K562 (cell line): ENCODE results near the gene GPC1. TPM values are rescaled to one million over a fixed set of nuclear protein-coding genes. Genes with fewer than 3 reads are reported as not detected.
"Not testable (repeated sequence)": the region's sequence is repeated elsewhere in the genome, so short reads cannot be mapped to it uniquely, and the experiment has no call there.

Experiments
- ATAC-seq: fragments of 200-7000 bp; cut with Tn5 transposase; 3 replicates; pipeline ENCODE4 v1.9.1; 2020; ENCODE audit warnings: moderate library complexity
- BruUV-seq: library from RNA; stranded (reverse); fragments of 400-500 nt; replicated peaks from 2 replicates; lab custom pipeline; 2021; lab: Mats Ljungman, UMichigan
- CTCF ChIA-PET: fragments of 300-600 bp; formaldehyde crosslinking; extraction: SDS; loops from one replicate; lab custom pipeline; 2021; ENCODE audit warnings: low intra/inter-chr PET ratio; lab: Yijun Ruan, JAX
- POLR2A ChIA-PET: fragments of 300-600, 350-650 bp; sonication (Branson Sonifier 250); formaldehyde crosslinking; extraction: SDS; loops from one replicate; lab custom pipeline; 2021; ENCODE audit warnings: antibody characterized with exemption, inconsistent platforms; lab: Yijun Ruan, JAX
- DNase-seq, 4 experiments: peaks; one replicate each; pipeline versions ENCODE4 v3.0.0 to v3.0.0-alpha.2; 2011 to 2018; ENCODE audit warnings: low spot score in 3 of 4, mixed read lengths in 3 of 4; ENCODE audit errors: extremely low read depth in 1 of 4
- FAIRE-seq: peaks from 2 replicates; lab custom pipeline; 2011; peaks lifted over from hg19 to GRCh38; lab: Jason Lieb, UNC
- H2AFZ ChIP-seq: 2 replicates; pipeline ENCODE4 v1.6.0; 2011; ENCODE audit warnings: low read depth, low read length, control low read depth, inconsistent platforms
- H3K27ac ChIP-seq: fragments of 200-600 bp; 3 replicates; pipeline ENCODE4 v1.8.0; 2011; ENCODE audit warnings: low read depth, mild to moderate bottlenecking, control low read depth, inconsistent platforms, low read length, moderate library complexity, mixed read lengths; ENCODE audit errors: extremely low read depth
- H3K27me3 ChIP-seq, 2 experiments: fragments of 300-600 bp in 1 of 2; 2 replicates in 1 of 2; 3 replicates in 1 of 2; pipeline versions ENCODE4 v1.6.0 to v1.8.0; 2011; ENCODE audit warnings: inconsistent platforms in 2 of 2, low read length in 2 of 2, mild to moderate bottlenecking in 1 of 2, mixed read lengths in 1 of 2, moderate library complexity in 1 of 2; ENCODE audit not compliant: control insufficient read depth in 2 of 2, insufficient read depth in 2 of 2
- H3K36me3 ChIP-seq: fragments of 300-600 bp; 3 replicates; pipeline ENCODE4 v1.8.0; 2011; ENCODE audit warnings: mild to moderate bottlenecking, low read length, inconsistent platforms; ENCODE audit not compliant: control insufficient read depth, insufficient read depth
- H3K4me1 ChIP-seq, 2 experiments: fragments of 200-600 bp in 1 of 2; replicated peaks in 1 of 2; 2 replicates in 1 of 2; 3 replicates in 1 of 2; pipeline versions ENCODE4 v1.5.1 to v1.8.0; 2011; ENCODE audit warnings: inconsistent platforms in 2 of 2, low read length in 2 of 2, mild to moderate bottlenecking in 1 of 2, mixed read lengths in 1 of 2, moderate library complexity in 1 of 2; ENCODE audit not compliant: control insufficient read depth in 2 of 2, insufficient read depth in 2 of 2
- H3K4me2 ChIP-seq: 2 replicates; pipeline ENCODE4 v1.6.1; 2011; ENCODE audit warnings: low read length, control low read depth, inconsistent platforms, mixed read lengths; ENCODE audit not compliant: insufficient read depth
- H3K4me3 ChIP-seq: fragments of 200-600 bp; sonication (generic), shearing (Covaris generic); 2 replicates; pipeline ENCODE4 v1.5.1; 2016; ENCODE audit warnings: control low read depth, inconsistent platforms
- H3K79me2 ChIP-seq: fragments of 200-600 bp; 3 replicates; pipeline ENCODE4 v1.8.0; 2011; ENCODE audit warnings: low read length, inconsistent platforms; ENCODE audit not compliant: control insufficient read depth, insufficient read depth
- H3K9ac ChIP-seq, 2 experiments: 2 replicates each; pipeline versions ENCODE4 v1.6.0 to v1.6.1; 2011; ENCODE audit warnings: low read depth in 2 of 2, low read length in 2 of 2, control low read depth in 1 of 2, inconsistent platforms in 1 of 2, mild to moderate bottlenecking in 1 of 2, mixed read lengths in 1 of 2; ENCODE audit not compliant: insufficient read depth in 1 of 2
- H3K9me1 ChIP-seq: one replicate; pipeline ENCODE4 v1.6.0; 2011; ENCODE audit warnings: inconsistent platforms, mild to moderate bottlenecking, low read length, moderate library complexity; ENCODE audit not compliant: control insufficient read depth, insufficient read depth
- H3K9me3 ChIP-seq: replicated peaks from 2 replicates; pipeline ENCODE4 v1.5.1; 2011; ENCODE audit warnings: low read depth, low read length, inconsistent platforms; ENCODE audit not compliant: control insufficient read depth, insufficient read depth
- H4K20me1 ChIP-seq: replicated peaks from 2 replicates; pipeline ENCODE4 v1.6.1; 2011; ENCODE audit warnings: low read length, inconsistent platforms, mixed read lengths; ENCODE audit not compliant: control insufficient read depth, insufficient read depth
- CTCF ChIP-seq, 3 experiments: IDR thresholded peaks in 2 of 3; conservative IDR thresholded peaks in 1 of 3; 2 replicates each; pipeline ENCODE4 v1.5.1; 2011 to 2012; ENCODE audit warnings: low read length in 3 of 3, mild to moderate bottlenecking in 3 of 3, control low read depth in 2 of 3, improper control_type of control experiment in 1 of 3, inconsistent platforms in 1 of 3, low read depth in 1 of 3, mixed read lengths in 1 of 3, moderate library complexity in 1 of 3; ENCODE audit not compliant: insufficient read depth in 2 of 3
- ZBTB33 ChIP-seq: sonication (generic); formaldehyde crosslinking; IDR thresholded peaks from 2 replicates; pipeline ENCODE4 v1.8.1; 2023; ENCODE audit warnings: mild to moderate bottlenecking, missing genetic modification reagents
- WGBS: fragments of 100-300 bp; shearing (Covaris generic); methylation state at CpG from one replicate; pipeline ENCODE4 v1.1.6; 2016; ENCODE audit warnings: low coverage, mixed read lengths; ENCODE audit not compliant: insufficient coverage; ENCODE audit errors: missing lambda C conversion rate; 5-methylcytosine and 5-hydroxymethylcytosine counted together
- in situ Hi-C: fragments of 300-500 bp; cut with MboI; formaldehyde crosslinking; loops from 4 replicates; pipeline ENCODE4 v1.15.0; 2018; ENCODE audit warnings: inconsistent platforms, mixed read lengths
- intact Hi-C: fragments of 100-400 bp; cut with micrococcal nuclease; formaldehyde crosslinking; loops from 2 replicates; pipeline ENCODE4 v1.14.2; 2022
- polyA plus RNA-seq, 8 experiments: library from polyadenylated mRNA; depleted of rRNA in 4 of 8; stranded (reverse) in 5 of 8; unstranded in 3 of 8; fragments of >200 nt; fragmentation: Nextera tagmentation in 2 of 8; fragmentation: Illumina TruSeq in 1 of 8; extraction: Ambion mirVana in 2 of 8; extraction: Trizol in 1 of 8; gene quantifications; 2 replicates each; pipeline versions ENCODE4 v1.2.1 to v1.2.3, GENCODE V29; 2011 to 2014; ENCODE audit warnings: inconsistent platforms in 1 of 8, missing spikeins in 1 of 8
- total RNA-seq, 7 experiments: library from RNA; depleted of rRNA in 6 of 7; stranded (reverse); fragments of >200 nt in 6 of 7; fragmentation: Illumina TruSeq in 2 of 7; extraction: Trizol in 2 of 7; gene quantifications; 2 replicates each; pipeline versions ENCODE4 v1.2.1 to v1.2.3, GENCODE V29; 2011 to 2021; ENCODE audit warnings: low replicate concordance in 1 of 7

The GPC1 gene
- total and polyA plus RNA-seq, 9 of the 15 experiments (the other 6 are each of a cell fraction or from before 2014, with no cell fraction given): 0.07 to 0.82 (median 0.14) TPM; not detected in 3

GRCh38 chr2:240494942-240495341 lies 59.5 kb downstream of the GPC1 start:
- TF ChIP-seq CTCF (IDR thresholded peaks at IDR 0.05 in 2 of 3, conservative IDR thresholded peaks at IDR 0.05 in 1 of 3; ENCODE audit: insufficient read depth in 2 of 3, low read depth in 1 of 3, low read length in 3 of 3) (0 out of 6 replicates have a peak, but pooled peaks of 1 of the 3 experiments have one; percentile 18), ZBTB33 (CRISPR knock-in tag) (peak; percentile 99)
- H3K9ac ChIP-seq, H3K4me2 ChIP-seq, H3K4me1 ChIP-seq, H3K27ac ChIP-seq, DNase-seq, H3K27me3 ChIP-seq, in situ Hi-C loops, BruUV-seq, H3K9me1 ChIP-seq, intact Hi-C loops, CTCF ChIA-PET, H2AFZ ChIP-seq, H3K79me2 ChIP-seq, H3K9me3 ChIP-seq, FAIRE-seq, H3K4me3 ChIP-seq, H4K20me1 ChIP-seq, ATAC-seq: not testable (repeated sequence)
- H3K36me3 ChIP-seq: peaks cover 14% of the 10 kb centered on the region; the same call in 2 of the 3 replicates
- POLR2A ChIA-PET: interaction anchor here (0.9 kb wide), 1 partner anchor 65 kb away, joined by 4 read pairs; no protein-coding TSS in a partner anchor
- WGBS: 77% methylated on average over 5 of the region's 11 CpGs
